Thoracic aorta (tissue), 2 donors: Measurements from ENCODE around the gene FIBP. TPM values are rescaled to one million over a fixed set of nuclear protein-coding genes. Genes with fewer than 3 reads are reported as not detected.

ENCODE experiments used
- ATAC-seq: fragments of 150-250 bp; one replicate; pipeline ENCODE4 v1.8.0; 2017; ENCODE audit warnings: low read depth; ENCODE audit not compliant: insufficient number of reproducible peaks, low FRiP score
- DNase-seq: peaks from one replicate; pipeline ENCODE4 v3.0.0-alpha.2; 2020; ENCODE audit warnings: low spot score
- H3K27ac ChIP-seq, 2 donors: fragments of 200-600 bp; sonication (generic); 1 replicate in 1 of 2; 2 replicates in 1 of 2; pipeline ENCODE4 v1.5.1; 2016; ENCODE audit warnings: mild to moderate bottlenecking in 2 of 2, moderate library complexity in 2 of 2
- H3K27me3 ChIP-seq: fragments of 200-600 bp; sonication (generic); replicated peaks from 2 replicates; pipeline ENCODE4 v1.6.0; 2016; ENCODE audit warnings: mild to moderate bottlenecking; ENCODE audit not compliant: insufficient read depth
- H3K36me3 ChIP-seq: fragments of 200-600 bp; sonication (generic); one replicate; pipeline ENCODE4 v1.5.1; 2016
- H3K4me1 ChIP-seq, 2 donors: fragments of 200-600 bp; sonication (generic); 1 replicate in 1 of 2; 2 replicates in 1 of 2; pipeline versions ENCODE4 v1.5.1 to v1.6.0; 2016; ENCODE audit warnings: low read depth in 2 of 2, mild to moderate bottlenecking in 1 of 2; ENCODE audit not compliant: control insufficient read depth in 1 of 2
- H3K4me3 ChIP-seq: fragments of 200-600 bp; sonication (generic); 2 replicates; pipeline ENCODE4 v1.5.1; 2016; ENCODE audit warnings: mild to moderate bottlenecking
- H3K9me3 ChIP-seq: fragments of 200-600 bp; sonication (generic); 2 replicates; pipeline ENCODE4 v1.5.1; 2016
- CTCF ChIP-seq: fragments of 200-600 bp; sonication (generic); IDR thresholded peaks from one replicate; pipeline ENCODE4 v1.5.1; 2019; ENCODE audit warnings: antibody characterized with exemption
- total RNA-seq, 2 donors: library from RNA; depleted of rRNA; stranded (reverse); fragments of >200 nt; gene quantifications; one replicate each; pipeline versions ENCODE4 v1.1.0 to v1.2.3, GENCODE V29; 2016

Gene FIBP
- total RNA-seq, 2 donors from 2014 or later: 50.4 to 111 TPM

DNA sequence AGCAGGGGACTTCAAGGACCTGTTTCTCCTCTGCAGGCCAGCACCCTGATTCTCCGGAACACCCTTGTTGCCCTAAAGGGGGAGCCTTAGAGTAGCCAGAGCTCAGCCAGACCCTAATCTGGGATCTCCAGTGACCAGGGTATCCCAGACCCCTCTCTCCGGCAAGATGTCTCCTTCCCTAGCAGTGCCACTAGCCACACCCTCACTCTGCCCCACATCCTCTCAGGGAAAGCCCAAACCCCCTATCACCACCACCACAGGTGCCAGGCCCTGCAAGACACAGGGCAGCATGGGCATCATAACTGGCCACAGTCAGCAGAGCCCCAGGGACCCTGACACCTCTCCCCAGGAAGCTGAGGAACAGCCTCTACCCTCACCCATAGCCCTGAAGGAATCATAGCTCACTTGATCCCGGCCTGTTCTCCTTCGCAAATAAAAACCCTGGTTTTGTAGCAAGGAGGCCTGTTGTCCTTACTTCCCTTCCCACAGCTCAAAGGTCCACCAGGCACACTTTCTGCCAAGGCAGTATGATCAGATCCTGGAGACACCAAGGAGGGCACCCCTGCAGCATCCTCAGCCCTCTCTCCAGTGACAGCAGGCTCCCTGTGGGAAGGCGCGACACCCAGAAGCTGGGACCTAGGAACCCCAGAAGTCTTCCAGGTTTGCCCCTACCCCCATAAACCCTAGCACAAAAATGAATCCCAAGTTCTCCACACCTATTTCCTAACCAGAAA, 34.9 kb downstream of the FIBP start:
- Histone ChIP-seq H3K27me3 (no peaks in the 10 kb centered on the region), H3K4me3 (no peak overlapping the region), H3K36me3 (peaks cover 54% of the 10 kb centered on the region), H3K9me3 (no peaks in the 10 kb centered on the region), H3K27ac (no peak overlapping the region), H3K4me1 (peaks cover 13 to 24% of the 10 kb centered on the region in 2 donors)
- DNase-seq: no peak
- no peak for TF ChIP-seq CTCF
- no peak for ATAC-seq

- no peak for TF ChIP-seq CTCF
- Histone ChIP-seq H3K9me3 (no peaks in the 10 kb centered on the region), H3K4me3 (no peak overlapping the region), H3K36me3 (peaks cover 54% of the 10 kb centered on the region), H3K27me3 (no peaks in the 10 kb centered on the region), H3K4me1 (peaks cover 13 to 24% of the 10 kb centered on the region in 2 donors), H3K27ac (no peak overlapping the region)
- DNase-seq (no peak), ATAC-seq (no peak)
These were observed 35.6 kb downstream of the FIBP start for GRCh38 chr11:65852508-65853245.

GRCh38 chr11:65851811-65852507, 36.3 kb downstream of the FIBP start:
- no peak for TF ChIP-seq CTCF
- Histone ChIP-seq H3K9me3 (no peaks in the 10 kb centered on the region), H3K36me3 (peaks cover 54% of the 10 kb centered on the region), H3K4me3 (no peak overlapping the region), H3K27ac (no peak overlapping the region), H3K27me3 (no peaks in the 10 kb centered on the region), H3K4me1 (peaks cover 13 to 24% of the 10 kb centered on the region in 2 donors)
- no peak for ATAC-seq
- no peak for DNase-seq

- TF ChIP-seq CTCF: peak; percentile 24
- Histone ChIP-seq H3K4me1 (peaks cover 10 to 18% of the 10 kb centered on the region in 2 donors), H3K27me3 (no peaks in the 10 kb centered on the region), H3K9me3 (no peaks in the 10 kb centered on the region), H3K27ac (no peak overlapping the region), H3K36me3 (peaks cover 54% of the 10 kb centered on the region), H3K4me3 (no peak overlapping the region)
- ATAC-seq (no peak), DNase-seq (no peak)
These were observed 37.1 kb downstream of the FIBP start for GRCh38 chr11:65851083-65851579.
